WTC11 (cell line): Measurements from ENCODE around the gene BEND4. TPM values are rescaled to one million over a fixed set of nuclear protein-coding genes. Genes with fewer than 3 reads are reported as not detected.

Experiments used
- ATAC-seq: fragments of 200-7000 bp; cut with Tn5 transposase; 2 replicates; pipeline ENCODE4 v1.10.0; 2021; ENCODE audit warnings: mild to moderate bottlenecking, moderate library complexity
- CTCF ChIA-PET: fragments of 300-600 bp; sonication (Branson Sonifier 250); formaldehyde crosslinking; loops from one replicate; lab custom pipeline; 2021; ENCODE audit warnings: antibody characterized with exemption; lab: Charles Lee
- POLR2A ChIA-PET: fragments of 350-600 bp; sonication (Branson Sonifier 250); formaldehyde crosslinking; loops from one replicate; lab custom pipeline; 2021; ENCODE audit warnings: antibody characterized with exemption; lab: Charles Lee
- DNase-seq: peaks from one replicate; pipeline ENCODE4 v3.0.0; 2021; ENCODE audit warnings: low spot score
- H3K27ac Mint-ChIP-seq: 2 replicates; pipeline ENCODE4 v1.8.0; 2021; ENCODE audit warnings: mixed read lengths
- H3K27me3 Mint-ChIP-seq: 2 replicates; pipeline ENCODE4 v1.8.0; 2021; ENCODE audit warnings: low read depth, mild to moderate bottlenecking, moderate library complexity, mixed read lengths
- H3K36me3 Mint-ChIP-seq: 2 replicates; pipeline ENCODE4 v1.8.0; 2021; ENCODE audit warnings: mixed read lengths
- H3K4me1 Mint-ChIP-seq: 2 replicates; pipeline ENCODE4 v1.8.0; 2022; ENCODE audit warnings: mixed read lengths
- H3K4me3 Mint-ChIP-seq: 2 replicates; pipeline ENCODE4 v1.8.0; 2021; ENCODE audit warnings: mild to moderate bottlenecking, moderate library complexity, mixed read lengths
- H3K9me3 Mint-ChIP-seq: 2 replicates; pipeline ENCODE4 v1.8.0; 2021; ENCODE audit warnings: mixed read lengths
- ATF2 ChIP-seq: sonication (generic); formaldehyde crosslinking; IDR thresholded peaks from 2 replicates; pipeline ENCODE4 v1.8.1; 2022; ENCODE audit warnings: low read depth, missing genetic modification reagents, borderline replicate concordance
- CDX4 ChIP-seq: fragments of 250-450 bp; sonication (Bioruptor Pico); IDR thresholded peaks from 2 replicates; pipeline ENCODE4 v1.9.0; 2021; ENCODE audit warnings: moderate library complexity, mild to moderate bottlenecking, inconsistent platforms, borderline replicate concordance
- E2F5 ChIP-seq: sonication (generic); formaldehyde crosslinking; IDR thresholded peaks from 2 replicates; pipeline ENCODE4 v1.8.1; 2022; ENCODE audit warnings: mild to moderate bottlenecking, moderate library complexity, missing genetic modification reagents
- JUN ChIP-seq: sonication (generic); formaldehyde crosslinking; IDR thresholded peaks from 2 replicates; pipeline ENCODE4 v1.8.0; 2023; ENCODE audit warnings: mild to moderate bottlenecking, missing genetic modification reagents
- MLX ChIP-seq: sonication (generic); formaldehyde crosslinking; IDR thresholded peaks from 2 replicates; pipeline ENCODE4 v1.8.1; 2023; ENCODE audit warnings: mild to moderate bottlenecking, missing genetic modification reagents, moderate library complexity
- NR2C2 ChIP-seq: sonication (generic); formaldehyde crosslinking; IDR thresholded peaks from 2 replicates; pipeline ENCODE4 v1.8.0; 2022; ENCODE audit warnings: mild to moderate bottlenecking, missing genetic modification reagents
- PREB ChIP-seq: sonication (generic); formaldehyde crosslinking; IDR thresholded peaks from 2 replicates; pipeline ENCODE4 v1.8.1; 2022; ENCODE audit warnings: mild to moderate bottlenecking, missing genetic modification reagents, moderate library complexity, borderline replicate concordance
- PRRX2 ChIP-seq: fragments of 250-450 bp; sonication (Bioruptor Pico); IDR thresholded peaks from 2 replicates; pipeline ENCODE4 v1.8.0; 2021; ENCODE audit warnings: mild to moderate bottlenecking
- TP53 ChIP-seq: sonication (generic); formaldehyde crosslinking; IDR thresholded peaks from 2 replicates; pipeline ENCODE4 v1.8.1; 2023; ENCODE audit warnings: mild to moderate bottlenecking, missing genetic modification reagents
- ZNF121 ChIP-seq: sonication (generic); formaldehyde crosslinking; IDR thresholded peaks from 2 replicates; pipeline ENCODE4 v1.8.0; 2023; ENCODE audit warnings: missing genetic modification reagents
- ZNF138 ChIP-seq: sonication (generic); formaldehyde crosslinking; conservative IDR thresholded peaks from 2 replicates; pipeline ENCODE4 v1.8.1; 2022; ENCODE audit warnings: mild to moderate bottlenecking, moderate library complexity, missing genetic modification reagents
- ZNF416 ChIP-seq: fragments of 250-450 bp; sonication (Bioruptor Pico); IDR thresholded peaks from 2 replicates; pipeline ENCODE4 v1.9.0; 2021; ENCODE audit warnings: mild to moderate bottlenecking, inconsistent platforms
- ZNF425 ChIP-seq: fragments of 250-450 bp; sonication (Bioruptor Pico); conservative IDR thresholded peaks from 2 replicates; pipeline ENCODE4 v1.9.0; 2021; ENCODE audit warnings: mild to moderate bottlenecking
- total RNA-seq: library from RNA; stranded (reverse); gene quantifications from 3 replicates; pipeline ENCODE4 v1.2.3, GENCODE V29; 2021
- TF ChIP-seq, protein P1 (sequence below): sonication (generic); formaldehyde crosslinking; IDR thresholded peaks from 2 replicates; pipeline ENCODE4 v1.8.1; 2023; ENCODE audit warnings: mild to moderate bottlenecking, missing genetic modification reagents
- TF ChIP-seq, protein P2 (sequence below): sonication (generic); formaldehyde crosslinking; IDR thresholded peaks from 2 replicates; pipeline ENCODE4 v1.8.1; 2023; ENCODE audit warnings: mild to moderate bottlenecking, missing genetic modification reagents, borderline replicate concordance
- TF ChIP-seq, protein P3 (sequence below): sonication (generic); formaldehyde crosslinking; IDR thresholded peaks from 2 replicates; pipeline ENCODE4 v1.8.1; 2023; ENCODE audit warnings: mild to moderate bottlenecking, missing genetic modification reagents
- TF ChIP-seq, protein P4 (sequence below): sonication (generic); formaldehyde crosslinking; conservative IDR thresholded peaks from 2 replicates; pipeline ENCODE4 v1.8.1; 2023; ENCODE audit warnings: mild to moderate bottlenecking, low read depth, missing genetic modification reagents, moderate library complexity

BEND4 gene
- total RNA-seq, 1 experiment from 2014 or later: 40.0 TPM

DNA sequence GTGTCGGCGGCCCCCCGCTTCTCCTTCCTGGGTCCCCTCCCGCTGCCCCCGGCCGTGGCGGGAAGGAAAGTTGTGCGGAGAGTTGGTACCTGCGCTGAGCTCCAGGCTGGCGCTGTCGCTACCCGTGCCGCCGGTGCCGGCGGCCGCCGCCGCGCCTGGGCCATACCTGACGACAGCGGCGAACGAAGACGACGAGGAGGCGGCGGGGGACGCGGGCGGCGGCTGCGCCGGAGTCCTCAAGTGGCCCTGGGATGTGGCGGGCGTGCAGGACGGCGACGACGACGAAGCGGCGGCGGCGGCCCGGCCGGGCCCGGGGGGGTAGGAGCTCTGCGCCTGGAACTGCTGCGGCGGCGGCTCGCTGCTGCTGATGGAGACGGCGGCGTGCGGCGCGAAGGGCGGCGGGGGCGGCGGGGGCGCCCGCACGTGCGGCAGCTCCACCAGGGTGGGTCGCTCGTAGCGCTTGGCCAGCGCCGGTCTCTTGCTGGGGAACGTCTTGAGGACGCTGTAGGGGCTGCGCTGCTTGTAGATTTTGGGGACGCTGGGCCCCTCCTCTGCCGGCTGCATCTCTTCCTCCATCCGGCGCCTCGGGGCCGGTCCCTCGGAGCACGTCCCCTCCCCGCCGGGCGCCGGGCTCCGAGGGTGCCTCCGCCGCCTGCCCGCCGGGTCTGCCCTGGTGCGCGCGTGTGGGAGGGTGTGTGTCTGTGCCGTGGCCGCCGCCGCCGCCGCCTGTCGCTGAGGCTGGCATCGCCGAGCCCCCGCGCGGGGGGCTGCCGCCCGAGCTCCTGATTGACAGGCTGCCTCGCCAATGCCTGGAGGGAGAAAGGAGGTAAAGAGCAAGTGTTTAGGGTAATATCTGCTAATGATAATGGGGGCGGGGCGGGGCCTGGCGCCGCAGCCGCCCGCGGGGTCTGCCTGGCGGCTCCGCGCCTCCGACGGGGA lies 618 bp downstream of the BEND4 start:
- no peak overlapping the region for H3K27ac Mint-ChIP-seq
- peak; percentile 87 for DNase-seq
- H3K27me3 Mint-ChIP-seq: peaks cover 33% of the 10 kb centered on the region
- H3K4me1 Mint-ChIP-seq: peaks cover 42% of the 10 kb centered on the region
- H3K36me3 Mint-ChIP-seq: no peaks in the 10 kb centered on the region
- ATAC-seq: peak; percentile 82
- ChIA-PET CTCF (interaction anchor here (1.0 to 1.4 kb wide), 4 partner anchors 9 to 194 kb away, joined by 3 to 6 read pairs (median 4); no protein-coding TSS in a partner anchor), POLR2A (interaction anchor here (1.2 kb wide), 1 partner anchor 15 kb away, joined by 3 read pairs; no protein-coding TSS in a partner anchor)
- peak overlapping the region; percentile 99 for H3K4me3 Mint-ChIP-seq
- H3K9me3 Mint-ChIP-seq: no peaks in the 10 kb centered on the region
- TF ChIP-seq JUN (CRISPR knock-in tag): no peak
- TF ChIP-seq, protein P1, sequence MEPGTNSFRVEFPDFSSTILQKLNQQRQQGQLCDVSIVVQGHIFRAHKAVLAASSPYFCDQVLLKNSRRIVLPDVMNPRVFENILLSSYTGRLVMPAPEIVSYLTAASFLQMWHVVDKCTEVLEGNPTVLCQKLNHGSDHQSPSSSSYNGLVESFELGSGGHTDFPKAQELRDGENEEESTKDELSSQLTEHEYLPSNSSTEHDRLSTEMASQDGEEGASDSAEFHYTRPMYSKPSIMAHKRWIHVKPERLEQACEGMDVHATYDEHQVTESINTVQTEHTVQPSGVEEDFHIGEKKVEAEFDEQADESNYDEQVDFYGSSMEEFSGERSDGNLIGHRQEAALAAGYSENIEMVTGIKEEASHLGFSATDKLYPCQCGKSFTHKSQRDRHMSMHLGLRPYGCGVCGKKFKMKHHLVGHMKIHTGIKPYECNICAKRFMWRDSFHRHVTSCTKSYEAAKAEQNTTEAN (CRISPR knock-in tag): no peak
- TF ChIP-seq, protein P2, sequence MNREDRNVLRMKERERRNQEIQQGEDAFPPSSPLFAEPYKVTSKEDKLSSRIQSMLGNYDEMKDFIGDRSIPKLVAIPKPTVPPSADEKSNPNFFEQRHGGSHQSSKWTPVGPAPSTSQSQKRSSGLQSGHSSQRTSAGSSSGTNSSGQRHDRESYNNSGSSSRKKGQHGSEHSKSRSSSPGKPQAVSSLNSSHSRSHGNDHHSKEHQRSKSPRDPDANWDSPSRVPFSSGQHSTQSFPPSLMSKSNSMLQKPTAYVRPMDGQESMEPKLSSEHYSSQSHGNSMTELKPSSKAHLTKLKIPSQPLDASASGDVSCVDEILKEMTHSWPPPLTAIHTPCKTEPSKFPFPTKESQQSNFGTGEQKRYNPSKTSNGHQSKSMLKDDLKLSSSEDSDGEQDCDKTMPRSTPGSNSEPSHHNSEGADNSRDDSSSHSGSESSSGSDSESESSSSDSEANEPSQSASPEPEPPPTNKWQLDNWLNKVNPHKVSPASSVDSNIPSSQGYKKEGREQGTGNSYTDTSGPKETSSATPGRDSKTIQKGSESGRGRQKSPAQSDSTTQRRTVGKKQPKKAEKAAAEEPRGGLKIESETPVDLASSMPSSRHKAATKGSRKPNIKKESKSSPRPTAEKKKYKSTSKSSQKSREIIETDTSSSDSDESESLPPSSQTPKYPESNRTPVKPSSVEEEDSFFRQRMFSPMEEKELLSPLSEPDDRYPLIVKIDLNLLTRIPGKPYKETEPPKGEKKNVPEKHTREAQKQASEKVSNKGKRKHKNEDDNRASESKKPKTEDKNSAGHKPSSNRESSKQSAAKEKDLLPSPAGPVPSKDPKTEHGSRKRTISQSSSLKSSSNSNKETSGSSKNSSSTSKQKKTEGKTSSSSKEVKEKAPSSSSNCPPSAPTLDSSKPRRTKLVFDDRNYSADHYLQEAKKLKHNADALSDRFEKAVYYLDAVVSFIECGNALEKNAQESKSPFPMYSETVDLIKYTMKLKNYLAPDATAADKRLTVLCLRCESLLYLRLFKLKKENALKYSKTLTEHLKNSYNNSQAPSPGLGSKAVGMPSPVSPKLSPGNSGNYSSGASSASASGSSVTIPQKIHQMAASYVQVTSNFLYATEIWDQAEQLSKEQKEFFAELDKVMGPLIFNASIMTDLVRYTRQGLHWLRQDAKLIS (CRISPR knock-in tag): no peak
- peak; percentile 24 for TF ChIP-seq TP53 (CRISPR knock-in tag)
- TF ChIP-seq, protein P3, sequence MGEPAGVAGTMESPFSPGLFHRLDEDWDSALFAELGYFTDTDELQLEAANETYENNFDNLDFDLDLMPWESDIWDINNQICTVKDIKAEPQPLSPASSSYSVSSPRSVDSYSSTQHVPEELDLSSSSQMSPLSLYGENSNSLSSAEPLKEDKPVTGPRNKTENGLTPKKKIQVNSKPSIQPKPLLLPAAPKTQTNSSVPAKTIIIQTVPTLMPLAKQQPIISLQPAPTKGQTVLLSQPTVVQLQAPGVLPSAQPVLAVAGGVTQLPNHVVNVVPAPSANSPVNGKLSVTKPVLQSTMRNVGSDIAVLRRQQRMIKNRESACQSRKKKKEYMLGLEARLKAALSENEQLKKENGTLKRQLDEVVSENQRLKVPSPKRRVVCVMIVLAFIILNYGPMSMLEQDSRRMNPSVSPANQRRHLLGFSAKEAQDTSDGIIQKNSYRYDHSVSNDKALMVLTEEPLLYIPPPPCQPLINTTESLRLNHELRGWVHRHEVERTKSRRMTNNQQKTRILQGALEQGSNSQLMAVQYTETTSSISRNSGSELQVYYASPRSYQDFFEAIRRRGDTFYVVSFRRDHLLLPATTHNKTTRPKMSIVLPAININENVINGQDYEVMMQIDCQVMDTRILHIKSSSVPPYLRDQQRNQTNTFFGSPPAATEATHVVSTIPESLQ (CRISPR knock-in tag): no peak
- no peak for TF ChIP-seq CDX4 (CRISPR knock-in tag)
- TF ChIP-seq MLX (CRISPR knock-in tag): no peak
- TF ChIP-seq ZNF121 (CRISPR knock-in tag): no peak
- no peak for TF ChIP-seq E2F5 (CRISPR knock-in tag)
- no peak for TF ChIP-seq ZNF416 (CRISPR knock-in tag)
- TF ChIP-seq PREB (CRISPR knock-in tag): no peak
- no peak for TF ChIP-seq ZNF138 (CRISPR knock-in tag)
- TF ChIP-seq ZNF425: no peak
- TF ChIP-seq, protein P4, sequence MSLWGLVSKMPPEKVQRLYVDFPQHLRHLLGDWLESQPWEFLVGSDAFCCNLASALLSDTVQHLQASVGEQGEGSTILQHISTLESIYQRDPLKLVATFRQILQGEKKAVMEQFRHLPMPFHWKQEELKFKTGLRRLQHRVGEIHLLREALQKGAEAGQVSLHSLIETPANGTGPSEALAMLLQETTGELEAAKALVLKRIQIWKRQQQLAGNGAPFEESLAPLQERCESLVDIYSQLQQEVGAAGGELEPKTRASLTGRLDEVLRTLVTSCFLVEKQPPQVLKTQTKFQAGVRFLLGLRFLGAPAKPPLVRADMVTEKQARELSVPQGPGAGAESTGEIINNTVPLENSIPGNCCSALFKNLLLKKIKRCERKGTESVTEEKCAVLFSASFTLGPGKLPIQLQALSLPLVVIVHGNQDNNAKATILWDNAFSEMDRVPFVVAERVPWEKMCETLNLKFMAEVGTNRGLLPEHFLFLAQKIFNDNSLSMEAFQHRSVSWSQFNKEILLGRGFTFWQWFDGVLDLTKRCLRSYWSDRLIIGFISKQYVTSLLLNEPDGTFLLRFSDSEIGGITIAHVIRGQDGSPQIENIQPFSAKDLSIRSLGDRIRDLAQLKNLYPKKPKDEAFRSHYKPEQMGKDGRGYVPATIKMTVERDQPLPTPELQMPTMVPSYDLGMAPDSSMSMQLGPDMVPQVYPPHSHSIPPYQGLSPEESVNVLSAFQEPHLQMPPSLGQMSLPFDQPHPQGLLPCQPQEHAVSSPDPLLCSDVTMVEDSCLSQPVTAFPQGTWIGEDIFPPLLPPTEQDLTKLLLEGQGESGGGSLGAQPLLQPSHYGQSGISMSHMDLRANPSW (CRISPR knock-in tag): no peak
- no peak for TF ChIP-seq NR2C2 (CRISPR knock-in tag)
- TF ChIP-seq PRRX2 (CRISPR knock-in tag): no peak
- no peak for TF ChIP-seq ATF2 (CRISPR knock-in tag)
